Epidermal melanocyte (primary cell): ENCODE results near the gene GATM.
"Not testable (repeated sequence)": the region's sequence is repeated elsewhere in the genome, so short reads cannot be mapped to it uniquely, and the experiment has no call there.

Experiments
- DNase-seq: peaks from one replicate; pipeline ENCODE4 v3.0.0; 2011; ENCODE audit warnings: low spot score; ENCODE audit not compliant: insufficient read length

The GATM gene

DNA sequence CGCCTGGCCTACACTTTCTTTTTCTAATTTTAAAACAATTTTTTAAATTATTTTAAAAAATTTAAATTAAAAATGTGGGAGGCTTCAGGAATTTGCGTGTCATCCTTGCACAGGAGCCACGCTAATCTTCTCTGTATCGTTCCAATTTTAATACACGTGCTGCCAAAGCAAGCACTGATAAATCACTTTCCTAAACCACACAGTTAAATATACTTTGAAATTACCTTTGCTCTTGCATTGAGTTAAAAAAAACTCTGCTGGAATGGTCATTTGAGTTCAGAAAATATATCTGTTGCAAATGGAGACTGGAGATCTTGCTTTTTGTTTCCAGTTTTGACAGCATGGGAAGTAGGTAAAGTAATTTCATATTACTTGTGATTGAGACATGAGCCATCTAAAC lies 23.6 kb downstream of the GATM start:
- no peak for DNase-seq

DNA sequence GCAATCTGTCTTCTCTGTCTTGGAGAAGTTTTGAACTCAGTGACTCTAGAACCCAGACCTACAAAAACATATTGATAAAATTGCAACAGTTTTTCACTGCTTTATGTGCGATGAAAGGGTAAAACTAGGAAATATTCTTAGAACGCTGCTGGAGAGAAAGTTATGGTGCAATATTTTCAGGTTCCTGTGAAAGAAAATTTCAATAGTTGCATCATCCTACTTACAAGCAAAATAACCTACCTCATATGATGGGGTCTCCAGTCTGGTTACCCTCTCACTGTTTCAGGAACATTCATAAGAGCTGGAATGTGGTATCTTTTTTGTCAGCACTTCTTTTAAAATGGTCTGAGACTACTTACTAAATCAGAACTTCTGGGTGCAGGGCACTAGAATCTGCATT lies 27.1 kb downstream of the GATM start:
- DNase-seq: no peak

DNA sequence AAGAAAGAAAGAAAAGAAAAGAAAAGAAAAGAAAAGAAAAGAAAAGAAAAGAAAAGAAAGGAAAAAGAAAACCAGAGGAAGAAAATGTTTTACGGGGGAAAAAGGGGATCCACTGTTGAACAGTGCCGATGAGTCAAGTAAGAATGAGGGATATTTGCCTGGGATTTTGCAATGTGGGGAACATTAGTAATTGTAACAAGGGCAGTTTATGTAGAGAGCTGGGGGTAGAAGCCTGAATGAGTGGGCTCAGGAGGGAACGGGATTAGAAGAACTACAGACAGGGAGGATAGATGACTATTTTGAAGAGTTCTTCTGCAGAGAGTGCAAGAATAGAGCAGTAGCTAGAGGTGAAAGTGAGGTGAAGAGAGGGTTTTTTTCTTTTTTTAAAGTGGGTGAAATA lies 28.7 kb downstream of the GATM start:
- DNase-seq: no peak

GRCh38 chr15:45347989-45348388 lies 30.4 kb downstream of the GATM start:
- no peak for DNase-seq

- DNase-seq: no peak
Observed at GRCh38 chr15:45347033-45347432, 31.3 kb downstream of the GATM start.

- no peak for DNase-seq
Observed at GRCh38 chr15:45346381-45346780, 32.0 kb downstream of the GATM start.

DNA sequence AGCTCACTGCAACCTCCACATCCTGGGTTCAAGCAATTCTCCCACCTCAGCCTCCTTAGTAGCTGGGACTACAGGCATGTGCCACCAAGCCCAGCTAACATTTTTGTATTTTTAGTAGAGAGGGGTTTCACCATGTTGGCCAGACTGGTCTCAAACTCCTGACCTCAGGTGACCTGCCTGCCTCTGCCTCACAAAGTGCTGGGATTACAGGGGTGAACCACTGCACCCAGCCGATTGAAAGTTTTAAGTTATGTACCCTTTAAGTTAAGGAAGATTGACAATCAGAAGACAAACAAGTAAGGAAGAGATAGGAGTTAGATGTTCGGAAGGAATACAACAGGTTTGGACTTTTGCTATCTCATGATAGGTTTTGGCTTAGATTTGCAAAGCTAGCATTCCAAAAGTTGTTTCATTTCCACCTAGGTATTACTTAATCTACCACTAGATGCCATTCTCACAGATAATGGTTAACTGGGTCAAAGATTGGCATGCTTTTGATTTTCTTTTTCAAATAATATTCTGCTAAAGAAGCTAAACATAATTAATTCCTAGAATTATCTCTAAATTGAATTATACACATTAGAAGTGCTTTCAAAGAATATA lies 35.0 kb downstream of the GATM start:
- no peak for DNase-seq

DNA sequence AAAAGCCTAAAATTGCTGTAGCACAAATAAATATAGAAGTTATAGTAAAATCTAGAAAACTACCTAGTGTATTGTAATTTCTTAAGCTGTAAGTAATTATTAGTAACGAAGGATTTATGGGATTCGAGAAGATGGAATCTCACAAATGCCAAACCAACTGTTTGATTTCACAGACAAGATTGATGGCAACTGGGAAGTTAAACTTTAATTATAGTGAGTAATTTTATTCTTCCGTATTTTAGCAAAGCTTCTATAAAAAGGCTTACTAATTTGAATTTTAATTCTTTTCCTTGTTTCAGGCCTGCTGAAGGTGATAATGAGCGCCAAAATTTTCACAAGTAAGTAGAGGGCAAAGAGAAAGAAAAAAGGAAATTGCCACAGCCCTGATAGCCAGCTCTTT lies 36.6 kb downstream of the GATM start:
- no peak for DNase-seq

DNA sequence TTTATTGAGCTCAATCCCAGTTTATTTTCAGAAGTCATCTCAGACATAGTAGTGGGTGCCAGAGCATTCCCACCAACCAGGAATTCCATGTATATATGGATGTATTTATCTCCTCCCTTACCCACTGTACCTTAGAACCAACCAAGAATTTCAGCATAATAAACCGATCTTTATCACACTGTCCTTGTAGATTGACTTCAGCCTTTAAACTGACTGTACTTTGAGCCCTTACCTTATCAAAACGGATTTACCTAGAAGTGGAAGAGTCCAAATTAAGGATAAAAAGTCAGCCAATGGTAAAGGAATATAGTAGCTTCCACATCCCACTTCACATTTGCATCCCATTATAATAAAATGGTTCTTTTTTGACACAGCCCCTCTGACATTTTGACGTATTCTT lies 37.9 kb downstream of the GATM start:
- DNase-seq: no peak

DNA sequence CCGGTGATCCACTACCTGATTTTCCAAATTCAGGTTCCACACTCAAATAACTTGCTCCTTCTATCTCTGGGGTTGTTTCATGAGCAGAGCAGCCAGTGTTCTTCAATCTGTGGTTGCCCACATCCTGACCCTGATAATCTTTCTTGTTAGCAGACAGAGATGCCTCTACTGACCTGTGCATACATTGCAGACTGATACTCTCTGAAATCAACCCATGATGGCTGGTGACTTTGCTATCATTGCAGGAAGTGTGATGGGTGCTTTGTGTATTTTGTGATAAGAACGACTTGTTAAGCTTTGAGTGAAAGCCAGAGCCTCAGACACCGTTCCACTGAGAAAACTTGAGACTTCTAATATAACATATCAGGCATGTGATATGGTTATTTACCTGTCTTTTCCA lies 39.9 kb downstream of the GATM start:
- no peak for DNase-seq

DNA sequence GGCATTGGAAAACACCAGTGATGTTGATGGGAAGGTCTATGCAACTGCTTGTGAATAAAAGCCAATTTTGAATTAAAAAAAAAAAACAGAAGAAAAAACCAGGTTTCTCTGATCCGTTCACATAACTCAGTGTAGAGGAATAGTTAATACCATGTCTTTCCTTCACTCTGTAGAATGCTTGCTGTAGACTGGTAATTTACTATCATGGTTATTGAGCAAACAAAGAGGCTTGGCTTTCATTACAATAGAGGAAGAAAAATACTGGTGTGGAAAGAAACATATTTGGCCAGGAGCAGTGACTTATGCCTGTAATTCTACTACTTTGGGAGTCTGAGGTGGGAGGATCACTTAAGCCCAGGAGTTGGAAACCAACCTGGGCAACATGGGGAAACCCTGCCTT lies 41.1 kb downstream of the GATM start:
- no peak for DNase-seq

- peak; percentile 89 for DNase-seq
Observed at GRCh38 chr15:45333550-45333949, 44.8 kb downstream of the GATM start.

DNA sequence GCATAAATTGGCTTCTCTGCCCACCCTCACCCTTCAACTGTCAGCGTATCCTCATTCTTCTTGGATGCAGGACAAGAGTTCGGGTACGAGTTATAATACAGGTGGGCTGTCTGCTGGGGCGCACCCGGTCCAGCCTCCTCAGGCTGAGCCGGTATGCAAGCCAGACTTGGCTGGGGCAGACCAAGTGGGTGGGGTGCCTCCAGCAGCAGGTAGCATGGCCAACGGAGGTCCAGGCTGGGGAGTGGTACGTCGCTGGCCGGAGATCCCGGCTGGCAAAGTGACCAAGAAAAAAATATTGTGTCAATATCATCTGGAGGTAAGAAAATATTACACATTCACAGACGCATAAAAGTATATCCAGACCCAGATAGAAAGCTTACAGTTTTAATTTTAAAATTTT lies 45.6 kb downstream of the GATM start:
- no peak for DNase-seq

GRCh38 chr15:45331972-45332371 lies 46.4 kb downstream of the GATM start:
- DNase-seq: no peak

GRCh38 chr15:45328663-45329062 lies 49.7 kb downstream of the GATM start:
- no peak for DNase-seq

DNA sequence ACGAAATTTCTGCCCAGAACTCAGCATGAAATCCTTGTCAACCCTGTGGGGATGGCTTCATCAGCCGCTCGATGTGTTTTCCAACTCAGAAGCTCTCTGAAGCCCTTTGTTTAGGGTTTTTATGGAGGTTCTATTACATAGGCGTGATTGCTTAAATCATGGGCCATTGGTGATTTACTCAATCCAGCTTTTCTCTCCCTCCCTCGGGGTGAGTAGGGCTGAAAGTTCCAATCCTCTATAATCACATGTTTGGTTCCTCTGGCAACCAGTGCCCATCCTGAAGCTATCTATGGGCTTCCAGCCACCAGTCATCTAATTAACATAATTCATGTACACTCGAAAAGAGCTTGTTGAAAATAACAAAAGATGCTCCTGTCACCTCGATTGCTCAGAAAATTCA lies 51.6 kb downstream of the GATM start:
- DNase-seq: no peak

GRCh38 chr15:45326280-45326679 lies 52.1 kb downstream of the GATM start:
- DNase-seq: no peak

DNA sequence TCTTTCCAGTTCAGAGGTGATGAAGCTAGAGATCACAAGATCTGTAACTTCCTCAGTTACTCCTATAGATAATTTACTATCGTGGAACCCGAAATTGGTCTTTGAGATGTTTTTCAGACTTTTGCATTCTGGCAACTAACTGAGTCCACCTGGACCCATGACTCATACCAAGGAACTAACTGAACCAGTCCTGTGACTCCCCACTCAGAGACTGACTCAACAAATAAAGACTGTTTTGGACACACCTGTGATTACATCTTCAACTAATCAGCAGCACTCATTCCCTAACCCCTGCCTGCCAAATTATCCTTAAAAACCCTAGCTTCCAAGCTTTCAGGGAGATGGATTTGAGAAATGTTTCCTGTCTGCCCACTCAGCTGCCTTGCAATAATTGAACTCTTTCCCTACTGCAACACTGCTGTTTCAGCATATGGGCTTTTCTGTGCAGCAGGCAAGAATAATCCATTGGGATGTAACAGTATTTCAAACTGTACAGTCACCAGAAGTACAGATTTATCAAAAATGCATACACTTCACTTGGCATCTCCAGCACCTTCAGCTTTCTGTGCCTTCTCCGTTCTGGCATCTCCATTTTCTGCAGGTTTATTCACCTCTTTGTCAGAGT lies 57.7 kb downstream of the GATM start:
- DNase-seq: no peak

DNA sequence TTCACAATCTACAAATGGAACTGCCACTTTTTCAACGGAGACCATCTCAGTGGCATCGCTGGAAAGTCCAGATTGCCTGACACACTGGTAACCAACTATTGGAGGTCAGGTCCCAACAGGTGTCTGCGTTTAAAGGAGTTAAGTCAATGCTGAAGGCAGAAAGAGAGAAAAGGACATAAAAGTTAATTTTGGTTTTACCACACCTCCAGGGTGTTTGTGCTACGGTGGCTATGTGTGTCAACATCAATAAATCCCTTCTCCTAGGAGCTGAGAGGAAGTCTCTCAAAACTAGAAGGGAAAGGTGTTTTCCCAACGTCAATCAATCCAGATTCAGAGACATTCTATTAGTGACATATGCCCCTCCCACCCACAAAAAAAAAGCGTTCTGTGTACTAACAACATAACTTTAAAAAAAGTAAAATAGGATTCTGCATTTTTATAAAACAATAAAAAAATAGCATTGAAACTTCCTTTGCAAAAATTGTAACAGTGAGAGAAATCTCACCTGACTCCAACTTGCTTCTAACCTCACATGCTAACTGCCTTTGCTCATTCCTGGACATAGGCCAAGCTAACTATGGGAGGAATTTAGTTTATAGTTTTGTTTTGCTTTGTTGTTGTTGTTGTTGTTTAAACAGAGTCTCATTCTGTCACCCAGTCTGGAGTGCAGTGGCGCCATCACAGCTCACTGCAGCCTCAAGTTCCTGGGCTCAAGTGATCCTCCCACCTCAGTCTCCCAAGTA lies 58.7 kb downstream of the GATM start:
- DNase-seq: no peak

GRCh38 chr15:45314960-45315359 lies 63.4 kb downstream of the GATM start:
- DNase-seq: no peak

DNA sequence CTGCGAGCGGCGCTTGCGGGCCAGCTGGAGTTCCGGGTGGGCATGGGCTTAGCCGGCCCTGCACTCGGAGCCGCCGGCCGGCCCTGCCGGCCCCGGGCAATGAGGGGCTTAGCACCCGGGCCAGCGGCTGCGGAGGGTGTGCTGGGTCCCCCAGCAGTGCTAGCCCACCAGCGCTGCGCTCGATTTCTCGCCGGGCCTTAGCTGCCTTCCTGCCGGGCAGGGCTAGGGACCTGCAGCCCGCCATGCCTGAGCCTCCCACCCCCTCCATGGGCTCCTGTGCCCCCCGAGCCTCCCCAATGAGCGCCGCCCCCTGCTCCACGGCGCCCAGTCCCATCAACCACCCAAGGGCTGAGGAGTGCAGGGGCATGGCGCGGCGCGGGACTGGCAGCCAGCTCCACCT lies 64.2 kb downstream of the GATM start:
- DNase-seq: not testable (repeated sequence)
